Measurements from ENCODE around the gene PICALM.

Gene PICALM

DNA sequence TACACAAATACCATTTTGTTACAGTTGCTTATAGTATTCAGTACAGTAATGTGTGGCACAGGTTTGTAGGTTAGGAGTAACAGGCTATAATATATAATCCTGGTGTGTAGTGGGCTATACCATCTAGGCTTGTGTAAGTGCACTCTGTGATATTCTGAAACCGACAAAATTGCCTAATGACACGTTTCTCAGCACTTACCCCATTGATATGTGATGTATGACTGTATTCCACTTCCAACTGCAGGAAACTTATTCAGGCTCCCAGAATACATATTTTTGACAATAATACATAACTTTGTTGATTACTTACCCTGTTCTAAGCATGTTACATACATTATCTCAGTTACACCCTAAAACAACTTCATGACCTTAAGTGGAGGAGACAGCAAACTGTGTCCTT is 5.1 kb upstream of the PICALM start:
- TF ChIP-seq, protein P1, sequence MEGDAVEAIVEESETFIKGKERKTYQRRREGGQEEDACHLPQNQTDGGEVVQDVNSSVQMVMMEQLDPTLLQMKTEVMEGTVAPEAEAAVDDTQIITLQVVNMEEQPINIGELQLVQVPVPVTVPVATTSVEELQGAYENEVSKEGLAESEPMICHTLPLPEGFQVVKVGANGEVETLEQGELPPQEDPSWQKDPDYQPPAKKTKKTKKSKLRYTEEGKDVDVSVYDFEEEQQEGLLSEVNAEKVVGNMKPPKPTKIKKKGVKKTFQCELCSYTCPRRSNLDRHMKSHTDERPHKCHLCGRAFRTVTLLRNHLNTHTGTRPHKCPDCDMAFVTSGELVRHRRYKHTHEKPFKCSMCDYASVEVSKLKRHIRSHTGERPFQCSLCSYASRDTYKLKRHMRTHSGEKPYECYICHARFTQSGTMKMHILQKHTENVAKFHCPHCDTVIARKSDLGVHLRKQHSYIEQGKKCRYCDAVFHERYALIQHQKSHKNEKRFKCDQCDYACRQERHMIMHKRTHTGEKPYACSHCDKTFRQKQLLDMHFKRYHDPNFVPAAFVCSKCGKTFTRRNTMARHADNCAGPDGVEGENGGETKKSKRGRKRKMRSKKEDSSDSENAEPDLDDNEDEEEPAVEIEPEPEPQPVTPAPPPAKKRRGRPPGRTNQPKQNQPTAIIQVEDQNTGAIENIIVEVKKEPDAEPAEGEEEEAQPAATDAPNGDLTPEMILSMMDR (IDR thresholded peaks at IDR 0.05; ENCODE audit: insufficient read depth, low read length, poor library complexity, severe bottlenecking), result no peak
- Histone ChIP-seq H3K27me3 (replicated peaks; ENCODE audit: control insufficient read depth, insufficient read depth, low read length) (no peaks in the 10 kb centered on the region), H3K4me3 (replicated peaks; ENCODE audit: low read depth, low read length) (no peak overlapping the region), H3K36me3 (ENCODE audit: control insufficient read depth, insufficient read depth, low read length) (no peaks in the 10 kb centered on the region)
- no peak for DNase-seq (ENCODE audit: extremely low read depth, insufficient read length)

DNA sequence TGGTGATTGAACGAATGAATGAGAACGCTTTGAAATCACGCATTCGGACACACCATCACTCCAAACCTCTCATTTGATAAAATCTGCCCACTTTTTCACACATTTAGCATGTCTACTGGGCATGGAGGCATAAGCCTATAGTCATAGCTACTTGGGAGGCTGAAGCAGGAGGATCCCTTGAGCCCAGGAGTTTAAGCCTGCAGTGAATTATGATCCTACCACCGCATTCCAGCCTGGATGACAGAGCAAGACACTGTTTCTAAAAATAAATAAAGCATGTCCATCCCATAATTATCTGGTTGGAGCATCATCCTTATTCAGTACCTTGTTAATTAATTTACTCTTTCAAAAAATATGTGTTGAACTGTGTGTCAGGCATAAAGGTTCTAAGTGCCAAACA is 3.3 kb upstream of the PICALM start:
- Histone ChIP-seq H3K36me3 (ENCODE audit: control insufficient read depth, insufficient read depth, low read length) (no peaks in the 10 kb centered on the region), H3K27me3 (replicated peaks; ENCODE audit: control insufficient read depth, insufficient read depth, low read length) (no peaks in the 10 kb centered on the region), H3K4me3 (replicated peaks; ENCODE audit: low read depth, low read length) (no peak overlapping the region)
- DNase-seq (ENCODE audit: extremely low read depth, insufficient read length), result no peak
- TF ChIP-seq, protein P1 (IDR thresholded peaks at IDR 0.05; ENCODE audit: insufficient read depth, low read length, poor library complexity, severe bottlenecking), result no peak

DNA sequence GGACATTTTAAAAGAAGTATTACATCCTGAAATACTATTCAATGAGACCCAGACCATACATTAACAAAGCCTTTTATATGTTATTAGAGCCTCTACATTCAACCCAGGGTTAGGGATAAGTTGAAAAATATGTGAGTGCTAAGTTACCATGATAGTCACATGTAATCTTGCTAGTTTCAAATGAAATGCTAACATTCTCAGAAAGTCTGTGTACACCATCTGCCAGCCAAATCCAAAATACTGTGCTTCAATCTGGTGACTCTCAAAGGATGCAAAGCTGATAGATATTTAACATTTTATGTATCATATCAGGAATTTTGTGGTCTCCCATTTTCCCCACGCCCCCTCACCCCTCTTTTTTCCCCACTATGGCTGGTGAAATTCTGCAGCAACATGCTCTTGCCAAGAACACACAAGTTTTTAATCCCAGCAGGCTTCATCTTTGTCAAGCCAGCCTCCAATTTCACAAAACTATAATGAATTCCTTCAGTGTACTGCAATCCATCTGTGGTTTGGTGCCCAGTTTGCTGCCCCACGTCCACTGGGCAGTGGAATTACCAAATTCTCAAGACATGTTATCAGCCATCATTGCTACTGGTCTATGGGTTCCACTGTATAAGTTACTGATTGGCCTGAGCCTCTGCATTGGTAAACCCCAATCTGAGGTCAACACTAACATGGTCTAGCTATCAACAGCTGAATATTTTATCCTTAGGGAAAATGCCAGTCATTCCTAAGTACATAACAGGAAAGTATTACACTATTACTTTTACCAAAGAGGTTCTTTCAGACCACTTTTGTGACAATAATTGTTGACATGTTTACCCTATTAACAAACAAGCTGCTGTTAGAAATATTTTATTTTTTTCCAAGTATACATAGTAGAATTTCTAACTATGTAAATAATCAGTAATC is 1.5 kb upstream of the PICALM start:
- Histone ChIP-seq H3K27me3 (replicated peaks; ENCODE audit: control insufficient read depth, insufficient read depth, low read length) (no peaks in the 10 kb centered on the region), H3K4me3 (replicated peaks; ENCODE audit: low read depth, low read length) (no peak overlapping the region), H3K36me3 (ENCODE audit: control insufficient read depth, insufficient read depth, low read length) (no peaks in the 10 kb centered on the region)
- DNase-seq (ENCODE audit: extremely low read depth, insufficient read length), result no peak
- TF ChIP-seq, protein P1 (IDR thresholded peaks at IDR 0.05; ENCODE audit: insufficient read depth, low read length, poor library complexity, severe bottlenecking), result no peak

DNA sequence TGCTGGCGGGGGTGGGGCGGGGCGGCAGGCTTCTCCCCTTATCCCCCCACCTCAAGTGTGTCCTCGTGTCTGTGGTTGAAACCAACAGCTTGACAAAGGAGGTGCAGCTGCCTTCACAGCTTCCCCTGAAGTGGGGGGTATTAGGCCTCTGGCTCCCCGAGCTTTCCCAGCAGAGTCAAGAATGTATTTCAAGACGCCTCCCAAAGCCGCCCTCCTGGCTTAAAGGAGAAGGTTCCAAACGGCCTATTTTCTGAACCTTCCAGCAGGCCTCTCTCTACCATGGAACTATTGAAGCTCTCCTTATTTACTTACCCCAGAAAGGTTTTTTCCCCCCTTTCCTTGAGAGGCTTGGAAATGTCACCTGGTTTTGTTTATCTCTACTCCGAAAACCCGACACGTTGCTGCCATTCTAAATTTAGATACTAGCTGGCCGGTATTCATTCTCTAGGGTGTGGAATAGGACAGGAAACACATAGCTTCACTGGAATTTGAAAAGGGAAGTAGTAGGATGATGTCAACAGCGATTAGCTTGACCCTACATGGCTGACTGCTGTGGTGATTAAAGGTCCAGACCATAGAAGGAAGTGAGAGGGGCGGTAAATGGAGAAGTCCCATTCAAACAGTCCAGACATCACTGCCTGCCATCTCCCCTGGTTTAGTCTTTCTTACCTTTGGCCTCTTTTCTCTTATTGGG is 671 bp upstream of the PICALM start:
- Histone ChIP-seq H3K4me3 (replicated peaks; ENCODE audit: low read depth, low read length) (peak overlapping the region; percentile 43), H3K27me3 (replicated peaks; ENCODE audit: control insufficient read depth, insufficient read depth, low read length) (no peaks in the 10 kb centered on the region), H3K36me3 (ENCODE audit: control insufficient read depth, insufficient read depth, low read length) (no peaks in the 10 kb centered on the region)
- DNase-seq (ENCODE audit: extremely low read depth, insufficient read length), result no peak
- TF ChIP-seq, protein P1 (IDR thresholded peaks at IDR 0.05; ENCODE audit: insufficient read depth, low read length, poor library complexity, severe bottlenecking), result no peak

DNA sequence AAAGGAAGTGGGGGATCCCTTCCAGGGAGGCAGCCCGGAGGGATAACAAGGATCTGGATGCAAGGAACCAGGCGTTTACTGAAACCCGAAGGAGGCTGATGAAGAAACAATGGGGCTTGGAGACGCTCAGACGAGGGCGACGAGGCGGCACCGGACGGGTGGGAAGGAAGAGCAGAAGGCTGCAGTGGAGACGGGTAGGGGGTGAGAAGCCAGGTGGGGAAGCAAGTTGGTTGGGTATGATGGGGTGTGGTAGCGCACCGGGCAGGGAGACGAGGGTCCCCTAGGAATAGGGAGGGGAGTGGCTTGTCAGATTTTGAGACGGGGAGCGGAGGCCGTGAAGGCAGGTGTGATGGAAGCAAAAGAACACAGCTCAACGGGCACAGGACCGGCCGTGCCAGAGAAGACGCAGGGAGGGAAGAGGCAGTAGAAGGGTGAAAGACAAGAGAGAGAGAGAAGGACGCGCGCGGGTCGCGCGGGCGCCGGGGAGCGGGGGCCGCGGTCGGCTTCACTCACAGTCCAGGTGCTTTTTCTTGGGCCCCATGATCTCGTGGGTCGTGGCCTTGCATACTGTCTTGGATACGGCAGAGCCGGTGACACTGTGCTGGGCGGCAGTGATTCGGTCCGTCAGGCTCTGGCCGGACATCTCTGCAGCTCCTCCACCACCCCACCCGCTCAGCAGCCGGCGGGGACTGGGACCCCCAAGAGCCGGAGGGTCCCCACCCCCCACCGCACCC is 579 bp downstream of the PICALM start:
- DNase-seq (ENCODE audit: extremely low read depth, insufficient read length), result peak; percentile 73
- Histone ChIP-seq H3K4me3 (replicated peaks; ENCODE audit: low read depth, low read length) (peak overlapping the region; percentile 76), H3K36me3 (ENCODE audit: control insufficient read depth, insufficient read depth, low read length) (no peaks in the 10 kb centered on the region), H3K27me3 (replicated peaks; ENCODE audit: control insufficient read depth, insufficient read depth, low read length) (no peaks in the 10 kb centered on the region)
- TF ChIP-seq, protein P1 (IDR thresholded peaks at IDR 0.05; ENCODE audit: insufficient read depth, low read length, poor library complexity, severe bottlenecking), result no peak
